ENCODE results near the gene NUDT2.

GRCh38 chr9:34365282-34365681, 35.9 kb downstream of the NUDT2 start:
- TF ChIP-seq CTCF (IDR thresholded peaks at IDR 0.05): no peak
- no peak for TF ChIP-seq POLR2A (IDR thresholded peaks at IDR 0.05)
